HepG2 (cell line): ENCODE data around the gene TOMM20. TPM values are rescaled to one million over a fixed set of nuclear protein-coding genes. Genes with fewer than 3 reads are reported as not detected.
A peak's percentile ranks its signal among the peaks of the same experiment; 100 is the strongest.

Experiments
- AGO2 ChIP-seq: fragments of 200-400 bp; formaldehyde crosslinking; optimal IDR thresholded peaks from 2 replicates; pipeline ENCODE3; 2017; ENCODE audit warnings: mild to moderate bottlenecking, low read depth, low read length, moderate library complexity
- CEBPB ChIP-seq: IDR thresholded peaks from 2 replicates; pipeline ENCODE4 v1.6.1; 2011; ENCODE audit warnings: low read depth, low read length, improper control_type of control experiment, borderline replicate concordance
- CENPX ChIP-seq: sonication (generic); formaldehyde crosslinking; IDR thresholded peaks from 2 replicates; pipeline ENCODE4 v1.9.0; 2021; ENCODE audit warnings: mild to moderate bottlenecking, missing genetic modification reagents, moderate library complexity
- CHCHD3 ChIP-seq: sonication (generic); formaldehyde crosslinking; IDR thresholded peaks from 2 replicates; pipeline ENCODE4 v1.8.0; 2022; ENCODE audit warnings: mild to moderate bottlenecking, missing genetic modification reagents, moderate library complexity
- CTCF ChIP-seq: sonication (generic); formaldehyde crosslinking; IDR thresholded peaks from 2 replicates; pipeline ENCODE4 v1.5.0; 2020; ENCODE audit warnings: mild to moderate bottlenecking, missing genetic modification reagents, moderate library complexity
- DR1 ChIP-seq: sonication (generic); formaldehyde crosslinking; IDR thresholded peaks from 2 replicates; pipeline ENCODE4 v1.8.0; 2021; ENCODE audit warnings: mild to moderate bottlenecking, missing genetic modification reagents, inconsistent platforms
- EHMT2 ChIP-seq: fragments of 200-600 bp; sonication (generic); IDR thresholded peaks from 2 replicates; pipeline ENCODE4 v1.7.0; 2017; ENCODE audit warnings: antibody characterized with exemption, low read depth, low read length, borderline replicate concordance
- GMEB2 ChIP-seq: IDR thresholded peaks from 2 replicates; pipeline ENCODE4 v1.6.1; 2016; ENCODE audit warnings: missing biosample characterization, missing genetic modification reagents, low read depth
- HMG20B ChIP-seq: conservative IDR thresholded peaks from 2 replicates; pipeline ENCODE4 v1.6.1; 2016; ENCODE audit warnings: missing genetic modification reagents, missing compliant biosample characterization
- JUN ChIP-seq: sonication (generic); formaldehyde crosslinking; IDR thresholded peaks from 2 replicates; pipeline ENCODE4 v1.4.0; 2020; ENCODE audit warnings: mild to moderate bottlenecking, missing genetic modification reagents
- KLF11 ChIP-seq: IDR thresholded peaks from 2 replicates; pipeline ENCODE4 v1.6.1; 2016; ENCODE audit warnings: missing compliant biosample characterization
- NBN ChIP-seq: fragments of 450-650 bp; conservative IDR thresholded peaks from 2 replicates; pipeline ENCODE4 v1.6.1; 2017
- RAD51 ChIP-seq: fragments of 450-650 bp; IDR thresholded peaks from 2 replicates; pipeline ENCODE4 v1.6.1; 2016; ENCODE audit warnings: borderline replicate concordance
- RARG ChIP-seq: sonication (generic); formaldehyde crosslinking; IDR thresholded peaks from 2 replicates; pipeline ENCODE4 v1.4.0; 2020; ENCODE audit warnings: low read depth, mild to moderate bottlenecking, missing genetic modification reagents
- RXRB ChIP-seq: IDR thresholded peaks from 2 replicates; pipeline ENCODE4 v1.6.1; 2016; ENCODE audit warnings: borderline replicate concordance, missing genetic modification reagents, missing compliant biosample characterization
- SIX4 ChIP-seq: sonication (generic); formaldehyde crosslinking; IDR thresholded peaks from 2 replicates; pipeline ENCODE4 v1.4.0; 2020; ENCODE audit warnings: missing genetic modification reagents
- STAG1 ChIP-seq: sonication (generic); formaldehyde crosslinking; IDR thresholded peaks from 2 replicates; pipeline ENCODE4 v1.4.0; 2020; ENCODE audit warnings: missing genetic modification reagents
- XBP1 ChIP-seq: sonication (generic); formaldehyde crosslinking; IDR thresholded peaks from 2 replicates; pipeline ENCODE4 v1.5.0; 2020; ENCODE audit warnings: missing genetic modification reagents
- YEATS2 ChIP-seq: sonication (generic); formaldehyde crosslinking; IDR thresholded peaks from 2 replicates; pipeline ENCODE4 v1.4.0; 2020; ENCODE audit warnings: missing genetic modification reagents, borderline replicate concordance
- ZGPAT ChIP-seq: IDR thresholded peaks from 2 replicates; pipeline ENCODE4 v1.6.1; 2016; ENCODE audit warnings: mild to moderate bottlenecking
- ZKSCAN1 ChIP-seq: fragments of 150-350 bp; IDR thresholded peaks from 2 replicates; pipeline ENCODE4 v1.6.1; 2014; ENCODE audit warnings: low read length
- ZNF460 ChIP-seq: sonication (generic); formaldehyde crosslinking; IDR thresholded peaks from 2 replicates; pipeline ENCODE4 v1.5.1; 2020; ENCODE audit warnings: missing genetic modification reagents, mild to moderate bottlenecking, borderline replicate concordance
- ZNF484 ChIP-seq: sonication (generic); formaldehyde crosslinking; IDR thresholded peaks from 2 replicates; pipeline ENCODE4 v1.5.1; 2020; ENCODE audit warnings: mild to moderate bottlenecking, low read depth, missing genetic modification reagents, borderline replicate concordance
- ZNF710 ChIP-seq: sonication (generic); formaldehyde crosslinking; IDR thresholded peaks from 2 replicates; pipeline ENCODE4 v1.5.0; 2020; ENCODE audit warnings: mild to moderate bottlenecking, missing genetic modification reagents, borderline replicate concordance
- ZNF761 ChIP-seq: sonication (generic); formaldehyde crosslinking; conservative IDR thresholded peaks from 2 replicates; pipeline ENCODE4 v1.4.0; 2020; ENCODE audit warnings: mild to moderate bottlenecking, missing genetic modification reagents
- ZNF839 ChIP-seq: sonication (generic); formaldehyde crosslinking; IDR thresholded peaks from 2 replicates; pipeline ENCODE4 v1.4.0; 2020; ENCODE audit warnings: missing genetic modification reagents, mild to moderate bottlenecking, borderline replicate concordance
- ZSCAN22 ChIP-seq: sonication (generic); formaldehyde crosslinking; IDR thresholded peaks from 2 replicates; pipeline ENCODE4 v1.4.0; 2020; ENCODE audit warnings: mild to moderate bottlenecking, missing genetic modification reagents
- polyA plus RNA-seq, 8 experiments: library from polyadenylated mRNA; depleted of rRNA in 3 of 8; stranded (reverse) in 7 of 8; unstranded in 1 of 8; fragments of >200 nt; fragmentation: Illumina TruSeq in 4 of 8; extraction: Trizol in 4 of 8; gene quantifications; 2 replicates each; pipeline versions ENCODE4 v1.2.1 to v1.2.3, GENCODE V29; 2011 to 2016; ENCODE audit warnings: low read depth in 4 of 8, missing spikeins in 1 of 8, mixed read lengths in 1 of 8; ENCODE audit not compliant: insufficient read depth in 1 of 8
- total RNA-seq, 5 experiments: library from RNA; depleted of rRNA; stranded (reverse); fragments of >200 nt; fragmentation: Illumina TruSeq; extraction: Trizol; gene quantifications; 2 replicates each; pipeline ENCODE4 v1.2.3, GENCODE V29; 2016; ENCODE audit warnings: low read depth in 1 of 5

TOMM20 gene
- total and polyA plus RNA-seq, 2 of the 13 experiments (the other 11 are each of a cell fraction or from before 2014, with no cell fraction given) = 153 to 376 TPM

- TF ChIP-seq ZGPAT (CRISPR knock-in tag) = no peak; the same call in 1 of the 2 replicates
- no peak for TF ChIP-seq XBP1 (CRISPR knock-in tag)
- no peak for TF ChIP-seq GMEB2 (CRISPR knock-in tag)
- no peak for TF ChIP-seq ZNF484 (CRISPR knock-in tag)
- TF ChIP-seq ZSCAN22 (CRISPR knock-in tag) = no peak
- no peak for TF ChIP-seq ZKSCAN1
- no peak for TF ChIP-seq CEBPB
- no peak for TF ChIP-seq ZNF839 (CRISPR knock-in tag)
- TF ChIP-seq CHCHD3 (CRISPR knock-in tag) = no peak
- TF ChIP-seq AGO2 = no peak
- no peak for TF ChIP-seq ZNF761 (CRISPR knock-in tag)
- 0 out of 2 replicates have a peak, but pooled peaks have one; percentile 6 for TF ChIP-seq KLF11 (CRISPR knock-in tag)
- TF ChIP-seq EHMT2 = no peak
- TF ChIP-seq JUN (CRISPR knock-in tag) = no peak
- TF ChIP-seq RAD51 = no peak
- TF ChIP-seq RXRB (CRISPR knock-in tag) = no peak
- TF ChIP-seq RARG = no peak
- no peak for TF ChIP-seq CTCF (CRISPR knock-in tag)
- no peak for TF ChIP-seq NBN
- TF ChIP-seq HMG20B (CRISPR knock-in tag) = no peak
- TF ChIP-seq DR1 = no peak
- TF ChIP-seq CENPX (CRISPR knock-in tag) = no peak
- TF ChIP-seq SIX4 (CRISPR knock-in tag) = no peak
- TF ChIP-seq STAG1 = no peak
- no peak for TF ChIP-seq ZNF710 (CRISPR knock-in tag)
- 0 out of 2 replicates have a peak, but pooled peaks have one; percentile 13 for TF ChIP-seq YEATS2 (CRISPR knock-in tag)
- TF ChIP-seq ZNF460 (CRISPR knock-in tag) = no peak
Measured at GRCh38 chr1:235074523-235075047, 54.1 kb downstream of the TOMM20 start (continued).
